Stimulated activated CD8-positive, alpha-beta memory T cell treated with anti-CD3 and anti-CD28 coated beads, Interleukin-12 subunit alpha, Interleukin-12 subunit beta, amount 100 ng/mL, for 24 hours (primary cell): Measurements from ENCODE around the gene RHBDL1.
"Not testable (repeated sequence)": the region's sequence is repeated elsewhere in the genome, so short reads cannot be mapped to it uniquely, and the experiment has no call there.

Experiments used
- DNase-seq: peaks from one replicate; pipeline ENCODE4 v3.0.0-alpha.2; 2020; ENCODE audit errors: extremely low read depth

Gene RHBDL1

GRCh38 chr16:705431-706188 lies 30.1 kb downstream of the RHBDL1 start, which contains the start of gene FBXL16:
TSS of gene FBXL16 (minus strand) at chr16:705801. CDS start at chr16:697405, 8,396 bp downstream.
- no peak for DNase-seq

GRCh38 chr16:706189-707061 lies 31.0 kb downstream of the RHBDL1 start:
- DNase-seq: no peak

GRCh38 chr16:707062-707538 lies 31.6 kb downstream of the RHBDL1 start:
- DNase-seq: no peak

- no peak for DNase-seq
Observed at GRCh38 chr16:708019-708418, 32.5 kb downstream of the RHBDL1 start.

GRCh38 chr16:708959-709358 lies 33.5 kb downstream of the RHBDL1 start:
- DNase-seq: no peak

GRCh38 chr16:709566-710499 lies 34.4 kb downstream of the RHBDL1 start:
- DNase-seq: no peak

GRCh38 chr16:710500-711075 lies 35.1 kb downstream of the RHBDL1 start:
- DNase-seq: no peak

GRCh38 chr16:711084-711483 lies 35.6 kb downstream of the RHBDL1 start:
- no peak for DNase-seq

GRCh38 chr16:711548-712320 lies 36.3 kb downstream of the RHBDL1 start:
- no peak for DNase-seq

GRCh38 chr16:712740-713250 lies 37.3 kb downstream of the RHBDL1 start:
- not testable (repeated sequence) for DNase-seq

GRCh38 chr16:714079-714478 lies 38.6 kb downstream of the RHBDL1 start:
- no peak for DNase-seq

- DNase-seq: peak; percentile 87
Observed at GRCh38 chr16:714558-715476, 39.3 kb downstream of the RHBDL1 start, which contains the start of gene METRN. TSS of gene METRN (plus strand) at chr16:715118. CDS start at chr16:715290, 172 bp downstream.

- DNase-seq: no peak
Observed at GRCh38 chr16:715477-716199, 40.2 kb downstream of the RHBDL1 start.

- DNase-seq: no peak
Observed at GRCh38 chr16:716200-716568, 40.7 kb downstream of the RHBDL1 start.

GRCh38 chr16:716768-717325 lies 41.4 kb downstream of the RHBDL1 start:
- DNase-seq: no peak

GRCh38 chr16:717450-718245 lies 42.2 kb downstream of the RHBDL1 start:
- no peak for DNase-seq

- no peak for DNase-seq
Observed at GRCh38 chr16:718389-718788, 42.9 kb downstream of the RHBDL1 start.
